GM03348 (cell line): ENCODE measurements around the gene ID3.
A peak's percentile ranks its signal among the peaks of the same experiment; 100 is the strongest.
"Not testable (repeated sequence)": the region's sequence is repeated elsewhere in the genome, so short reads cannot be mapped to it uniquely, and the experiment has no call there.

ENCODE experiments used
- DNase-seq: peaks from one replicate; pipeline ENCODE4 v3.0.0; 2012; ENCODE audit warnings: low spot score

Gene ID3

GRCh38 chr1:23548704-23549143 lies 10.6 kb downstream of the ID3 start:
- DNase-seq: peak; percentile 56

GRCh38 chr1:23546897-23547584 lies 12.3 kb downstream of the ID3 start:
- no peak for DNase-seq

GRCh38 chr1:23545851-23546250 lies 13.4 kb downstream of the ID3 start:
- no peak for DNase-seq

- peak; percentile 79 for DNase-seq
Observed at GRCh38 chr1:23544444-23545389, 14.6 kb downstream of the ID3 start.

- no peak for DNase-seq
Observed at GRCh38 chr1:23543707-23544443, 15.4 kb downstream of the ID3 start.

GRCh38 chr1:23542940-23543339 lies 16.4 kb downstream of the ID3 start:
- not testable (repeated sequence) for DNase-seq

GRCh38 chr1:23539698-23540266 lies 19.5 kb downstream of the ID3 start:
- DNase-seq: peak; percentile 89

GRCh38 chr1:23537296-23537973 lies 21.9 kb downstream of the ID3 start:
- no peak for DNase-seq

GRCh38 chr1:23533246-23534023 lies 25.9 kb downstream of the ID3 start:
- no peak for DNase-seq

GRCh38 chr1:23531562-23532094 lies 27.7 kb downstream of the ID3 start:
- DNase-seq: no peak

- peak; percentile 99 for DNase-seq
Observed at GRCh38 chr1:23530747-23531561, 28.3 kb downstream of the ID3 start, which contains the start of gene E2F2. TSS of gene E2F2 (minus strand) at chr1:23531233. CDS start at chr1:23530793, 440 bp downstream.

- no peak for DNase-seq
Observed at GRCh38 chr1:23530087-23530746, 29.1 kb downstream of the ID3 start.

- DNase-seq: no peak
Observed at GRCh38 chr1:23529146-23530086, 29.9 kb downstream of the ID3 start.

- DNase-seq: peak; percentile 88
Observed at GRCh38 chr1:23528250-23528978, 30.9 kb downstream of the ID3 start.

GRCh38 chr1:23527900-23528249 lies 31.4 kb downstream of the ID3 start:
- no peak for DNase-seq

- no peak for DNase-seq
Observed at GRCh38 chr1:23527366-23527765, 31.9 kb downstream of the ID3 start.
